IPS-18c (cell line): Measurements from ENCODE around the gene ANKRD13B.

Source experiments
- H3K4me3 ChIP-seq: 2 replicates; pipeline ENCODE4 v1.7.0; 2013; ENCODE audit warnings: low read depth, mild to moderate bottlenecking, low read length, moderate library complexity; ENCODE audit not compliant: insufficient read depth
- H3K9me3 ChIP-seq: one replicate; pipeline ENCODE4 v1.6.1; 2013; ENCODE audit warnings: mild to moderate bottlenecking, low read length, moderate library complexity; ENCODE audit not compliant: control insufficient read depth, insufficient read depth

The ANKRD13B gene

DNA sequence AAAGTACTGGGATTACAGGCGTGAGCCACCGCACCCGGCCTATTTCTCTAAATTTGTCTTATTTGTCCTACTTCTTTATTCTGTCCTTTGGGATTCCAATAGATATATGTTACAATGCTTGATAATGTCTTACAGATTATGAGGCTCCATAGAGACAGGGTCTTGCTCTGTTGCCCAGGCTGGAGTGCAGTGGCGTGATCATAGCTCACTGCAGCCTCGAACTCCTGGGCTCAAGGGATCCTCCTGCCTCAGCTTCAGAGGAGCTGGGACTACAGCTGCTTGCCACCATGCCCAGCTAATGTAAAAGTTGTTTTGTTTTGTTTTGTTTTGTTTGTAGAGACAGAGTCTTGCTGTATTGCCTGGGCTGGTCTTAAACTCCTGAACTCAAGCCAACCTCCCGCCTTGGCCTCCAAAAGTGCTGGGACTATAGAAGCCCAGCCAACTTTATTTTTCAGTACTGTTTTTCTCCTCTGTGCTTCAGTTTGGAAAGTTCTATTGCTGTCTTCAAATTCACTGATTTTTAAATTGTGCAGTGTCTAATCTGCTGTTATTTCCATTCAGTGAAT, 10.3 kb downstream of the ANKRD13B start:
- Histone ChIP-seq H3K4me3 (no peak overlapping the region), H3K9me3 (no peaks in the 10 kb centered on the region)

DNA sequence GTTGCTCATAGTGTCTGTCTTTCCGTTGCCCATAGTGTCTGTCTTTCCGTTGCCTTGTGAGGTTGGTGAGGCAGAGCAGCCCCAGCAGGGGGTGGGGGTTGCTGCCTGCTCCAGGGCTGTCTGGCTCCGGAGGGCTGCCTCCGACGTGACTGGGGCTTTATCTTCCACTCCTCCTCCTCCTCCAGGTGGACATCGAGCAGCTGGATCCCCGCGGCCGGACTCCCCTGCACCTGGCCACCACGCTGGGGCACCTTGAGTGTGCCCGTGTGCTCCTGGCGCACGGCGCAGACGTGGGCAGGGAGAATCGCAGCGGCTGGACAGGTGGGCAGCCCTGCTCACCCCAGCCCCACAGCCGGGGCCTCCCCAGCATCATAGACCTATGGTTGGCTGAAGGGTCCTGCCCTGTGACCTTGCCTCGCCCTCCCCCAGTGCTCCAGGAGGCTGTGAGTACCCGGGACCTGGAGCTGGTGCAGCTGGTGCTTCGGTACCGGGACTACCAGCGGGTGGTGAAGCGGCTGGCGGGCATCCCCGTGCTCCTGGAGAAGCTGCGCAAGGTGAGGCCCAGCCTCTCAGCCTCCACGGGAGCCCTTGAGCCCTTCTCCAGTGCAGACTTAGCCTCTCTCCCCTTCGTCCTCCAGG, 14.7 kb downstream of the ANKRD13B start:
- no peak overlapping the region for H3K4me3 ChIP-seq
- H3K9me3 ChIP-seq = peaks cover 1% of the 10 kb centered on the region

DNA sequence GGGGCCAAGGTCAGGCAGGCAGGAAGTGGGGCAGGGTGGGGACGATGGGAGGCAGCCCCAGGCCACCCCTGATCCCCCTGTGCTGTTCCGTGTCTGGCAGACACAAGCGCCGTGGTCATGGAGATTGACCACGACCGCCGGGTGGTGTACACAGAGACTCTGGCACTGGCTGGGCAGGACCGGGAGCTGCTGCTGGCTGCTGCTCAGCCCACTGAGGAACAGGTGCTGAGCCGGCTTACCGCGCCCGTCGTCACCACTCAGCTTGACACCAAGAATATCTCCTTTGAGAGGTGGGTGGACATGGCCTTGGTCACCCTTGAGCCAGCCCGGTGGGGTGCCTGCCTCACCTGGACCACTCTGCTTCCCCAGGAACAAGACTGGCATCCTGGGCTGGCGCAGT, 16.1 kb downstream of the ANKRD13B start:
- no peak overlapping the region for H3K4me3 ChIP-seq
- peaks cover 2% of the 10 kb centered on the region for H3K9me3 ChIP-seq

DNA sequence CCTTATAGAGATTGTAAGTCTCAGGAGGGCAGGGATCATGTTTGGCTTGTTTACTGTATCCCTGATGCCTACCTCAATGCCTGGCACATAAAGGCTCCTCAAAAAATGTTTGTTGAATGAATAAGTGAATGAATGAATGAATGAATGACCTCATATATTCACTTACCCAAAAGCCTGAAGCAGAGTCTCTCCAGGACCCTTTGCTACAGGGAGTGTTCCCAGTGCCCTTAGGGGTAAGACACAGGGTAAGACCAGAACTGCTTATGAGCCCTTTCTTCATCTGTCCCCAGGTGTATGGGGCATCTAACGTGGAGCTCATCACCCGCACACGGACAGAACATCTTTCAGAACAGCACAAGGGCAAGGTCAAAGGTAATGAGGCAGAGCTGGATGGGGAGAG, 17.5 kb downstream of the ANKRD13B start:
- Histone ChIP-seq H3K4me3 (no peak overlapping the region), H3K9me3 (peaks cover 2% of the 10 kb centered on the region)

DNA sequence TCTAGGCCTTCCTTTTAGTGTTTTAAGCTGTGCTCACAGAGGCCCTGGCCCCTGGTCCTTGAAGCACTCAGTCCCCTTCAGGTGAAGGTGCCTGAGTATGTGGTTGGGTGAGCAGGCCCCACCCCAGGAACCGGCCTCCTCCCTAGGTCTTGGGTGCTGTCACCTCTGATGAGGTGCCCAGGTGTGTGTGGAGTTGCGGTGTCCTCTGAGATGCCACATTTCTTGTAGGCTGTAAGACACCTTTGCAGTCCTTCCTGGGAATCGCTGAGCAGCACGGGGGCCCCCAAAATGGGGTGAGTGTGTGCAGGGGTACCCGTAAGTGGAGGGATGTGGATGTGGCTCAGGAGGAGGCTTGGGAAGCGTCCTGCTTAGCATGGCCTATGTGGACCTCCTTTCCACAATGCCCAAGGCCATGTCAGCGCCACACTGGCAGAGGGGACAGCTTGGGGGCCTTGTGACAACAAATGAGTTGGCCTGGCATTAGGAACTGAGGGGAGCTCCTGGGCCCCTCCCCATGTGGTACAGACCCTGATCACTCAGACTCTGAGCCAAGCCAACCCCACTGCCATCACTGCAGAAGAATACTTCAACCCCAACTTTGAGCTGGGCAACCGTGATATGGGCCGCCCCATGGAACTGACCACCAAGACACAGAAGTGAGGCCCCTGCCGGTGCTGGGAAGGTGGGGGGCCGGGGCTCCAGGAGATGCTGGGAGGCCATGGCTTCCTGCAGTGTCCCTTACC, 18.6 kb downstream of the ANKRD13B start:
- H3K9me3 ChIP-seq = peaks cover 4% of the 10 kb centered on the region
- no peak overlapping the region for H3K4me3 ChIP-seq

DNA sequence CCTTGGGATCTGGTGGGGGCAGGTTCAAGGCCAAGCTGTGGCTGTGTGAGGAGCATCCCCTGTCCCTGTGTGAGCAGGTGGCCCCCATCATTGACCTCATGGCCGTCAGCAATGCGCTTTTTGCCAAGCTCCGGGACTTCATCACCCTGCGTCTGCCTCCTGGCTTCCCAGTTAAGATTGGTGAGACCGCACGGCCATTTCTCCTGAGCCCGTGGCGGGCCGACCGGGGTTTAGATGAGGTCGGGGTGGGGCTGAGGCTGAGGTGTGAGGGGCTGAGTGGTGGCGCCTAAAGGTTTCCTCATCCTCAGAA, 19.1 kb downstream of the ANKRD13B start:
- H3K4me3 ChIP-seq = no peak overlapping the region
- peaks cover 4% of the 10 kb centered on the region for H3K9me3 ChIP-seq

DNA sequence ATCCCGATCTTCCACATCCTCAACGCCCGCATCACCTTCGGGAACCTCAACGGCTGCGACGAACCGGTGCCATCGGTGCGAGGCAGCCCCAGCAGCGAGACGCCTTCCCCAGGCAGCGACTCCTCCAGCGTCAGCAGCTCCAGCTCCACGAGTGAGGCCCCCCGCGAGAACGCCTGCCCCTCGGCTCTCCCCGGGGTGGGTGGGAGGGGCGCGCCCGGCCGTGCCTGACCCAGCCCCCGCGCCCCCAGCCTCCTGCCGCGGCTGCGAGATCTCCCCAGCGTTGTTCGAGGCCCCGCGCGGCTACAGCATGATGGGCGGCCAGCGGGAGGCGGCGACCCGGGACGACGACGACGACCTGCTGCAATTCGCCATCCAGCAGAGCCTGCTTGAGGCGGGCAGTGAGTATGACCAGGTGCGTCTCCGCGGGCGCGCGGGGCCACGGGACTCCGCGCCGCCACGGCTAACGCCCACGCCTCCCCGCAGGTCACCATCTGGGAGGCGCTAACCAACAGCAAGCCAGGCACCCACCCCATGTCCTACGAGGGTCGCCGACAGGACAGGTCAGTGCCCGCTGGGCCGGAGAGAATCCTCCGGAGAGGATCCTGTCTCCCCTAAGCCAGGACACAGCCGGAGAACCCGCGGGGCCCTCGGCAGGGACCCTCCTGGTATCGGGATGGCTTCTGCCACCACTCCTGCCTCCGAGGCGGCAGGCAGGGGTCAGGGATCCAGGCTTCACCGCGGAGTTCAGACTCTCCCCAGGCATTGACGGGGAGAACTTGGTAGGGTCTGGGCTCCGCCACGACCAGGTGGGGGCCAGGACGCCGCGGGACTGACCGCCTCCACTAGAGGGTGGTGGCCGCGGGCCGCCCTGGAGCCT, 19.7 kb downstream of the ANKRD13B start:
- Histone ChIP-seq H3K4me3 (no peak overlapping the region), H3K9me3 (peaks cover 4% of the 10 kb centered on the region)

DNA sequence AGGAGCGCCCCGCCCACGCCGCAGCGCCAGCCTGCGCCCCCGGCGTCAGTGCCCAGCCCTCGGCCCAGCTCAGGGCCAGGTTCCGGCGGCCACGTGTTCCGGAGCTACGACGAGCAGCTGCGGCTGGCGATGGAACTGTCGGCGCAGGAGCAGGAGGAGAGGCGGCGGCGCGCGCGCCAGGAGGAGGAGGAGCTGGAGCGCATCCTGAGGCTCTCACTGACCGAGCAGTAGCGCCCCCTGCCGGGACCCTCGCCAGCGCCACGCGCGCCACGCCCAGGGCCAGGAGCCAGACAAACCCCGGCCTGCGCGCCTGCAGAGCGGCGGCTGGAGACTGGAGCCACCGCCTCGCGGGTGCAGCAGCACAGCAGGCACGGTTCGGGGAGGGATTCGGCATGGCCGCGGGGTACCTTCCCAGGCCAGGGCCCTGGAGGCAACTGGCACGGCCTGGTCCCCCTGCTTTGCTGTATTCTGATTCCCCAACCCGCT, 20.5 kb downstream of the ANKRD13B start:
- peaks cover 4% of the 10 kb centered on the region for H3K9me3 ChIP-seq
- peak overlapping the region; percentile 44 for H3K4me3 ChIP-seq

DNA sequence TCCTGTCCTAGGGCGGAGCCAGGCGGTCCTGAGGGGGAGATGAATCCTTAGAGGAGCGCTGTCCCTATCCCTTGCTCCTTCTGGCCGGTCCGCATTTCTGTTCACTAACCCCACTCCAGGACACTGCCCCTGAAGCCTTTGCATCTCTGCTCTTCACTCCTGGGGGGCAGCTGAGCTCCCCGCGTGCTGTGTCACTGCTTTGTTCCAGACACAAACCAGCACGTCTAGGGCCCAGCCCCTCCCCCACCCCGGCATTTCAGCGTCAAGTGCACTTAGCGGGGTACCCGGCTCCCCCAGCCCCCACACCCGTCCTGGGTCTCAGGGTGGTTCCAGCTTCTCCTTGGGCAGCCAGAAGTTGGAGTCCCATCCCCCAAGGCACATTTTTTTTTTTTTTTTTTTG, 20.9 kb downstream of the ANKRD13B start:
- Histone ChIP-seq H3K9me3 (peaks cover 4% of the 10 kb centered on the region), H3K4me3 (peak overlapping the region; percentile 44)

DNA sequence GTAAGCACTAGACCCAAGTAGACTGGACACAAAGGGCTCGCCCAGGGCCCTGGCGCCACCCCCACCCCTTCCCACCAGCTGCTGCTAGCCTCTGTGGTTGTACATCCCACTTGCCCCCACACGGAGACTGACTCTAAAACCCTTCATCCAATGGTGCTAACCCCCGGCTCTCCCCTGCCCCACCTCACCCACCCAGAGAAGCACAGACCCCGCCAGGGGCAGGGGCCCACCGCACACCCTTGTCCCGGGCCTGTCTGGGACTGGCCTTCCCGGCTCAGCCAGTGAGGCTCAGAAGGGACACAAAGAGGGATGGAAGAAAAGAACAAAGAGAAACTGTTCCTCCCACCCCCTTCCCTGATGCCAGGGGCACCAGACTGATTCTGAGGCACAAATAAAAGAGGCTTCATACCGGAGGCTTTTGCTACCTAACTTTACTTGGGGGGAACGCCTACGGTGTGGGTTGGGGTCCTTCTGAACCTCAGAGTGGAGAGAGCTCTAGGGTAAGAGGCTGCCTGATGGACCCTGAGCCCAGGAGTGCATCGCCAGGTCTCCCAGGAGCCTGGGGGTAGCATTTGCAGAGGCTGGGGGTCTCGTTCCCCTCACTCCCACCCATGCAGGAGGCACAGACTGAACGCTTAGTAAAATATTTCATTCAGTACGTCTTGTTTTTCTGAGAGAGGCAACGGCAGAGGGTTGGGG, 21.6 kb downstream of the ANKRD13B start:
- H3K4me3 ChIP-seq = no peak overlapping the region

DNA sequence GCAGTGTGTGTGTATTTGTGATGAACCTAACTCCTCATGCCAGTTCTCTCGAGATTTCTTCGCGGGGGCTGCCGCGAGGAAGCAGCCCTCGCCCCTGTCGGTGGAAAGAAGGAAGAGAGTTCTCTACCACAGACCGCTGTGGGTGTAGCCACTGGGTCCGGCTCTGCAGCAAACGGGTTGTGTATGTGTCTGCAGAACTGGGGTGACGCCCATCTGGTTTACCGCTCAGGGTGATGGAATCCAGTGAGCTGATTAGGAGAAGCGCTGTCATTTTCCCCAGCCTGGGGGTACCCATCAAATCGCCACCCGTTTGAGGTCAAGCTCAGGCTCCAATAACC, 22.1 kb downstream of the ANKRD13B start:
- Histone ChIP-seq H3K9me3 (peaks cover 4% of the 10 kb centered on the region), H3K4me3 (peak overlapping the region; percentile 34; the same call in 1 of the 2 replicates)

More for the DNA sequence above, 21.6 kb downstream of the ANKRD13B start:
- H3K9me3 ChIP-seq = peaks cover 4% of the 10 kb centered on the region

DNA sequence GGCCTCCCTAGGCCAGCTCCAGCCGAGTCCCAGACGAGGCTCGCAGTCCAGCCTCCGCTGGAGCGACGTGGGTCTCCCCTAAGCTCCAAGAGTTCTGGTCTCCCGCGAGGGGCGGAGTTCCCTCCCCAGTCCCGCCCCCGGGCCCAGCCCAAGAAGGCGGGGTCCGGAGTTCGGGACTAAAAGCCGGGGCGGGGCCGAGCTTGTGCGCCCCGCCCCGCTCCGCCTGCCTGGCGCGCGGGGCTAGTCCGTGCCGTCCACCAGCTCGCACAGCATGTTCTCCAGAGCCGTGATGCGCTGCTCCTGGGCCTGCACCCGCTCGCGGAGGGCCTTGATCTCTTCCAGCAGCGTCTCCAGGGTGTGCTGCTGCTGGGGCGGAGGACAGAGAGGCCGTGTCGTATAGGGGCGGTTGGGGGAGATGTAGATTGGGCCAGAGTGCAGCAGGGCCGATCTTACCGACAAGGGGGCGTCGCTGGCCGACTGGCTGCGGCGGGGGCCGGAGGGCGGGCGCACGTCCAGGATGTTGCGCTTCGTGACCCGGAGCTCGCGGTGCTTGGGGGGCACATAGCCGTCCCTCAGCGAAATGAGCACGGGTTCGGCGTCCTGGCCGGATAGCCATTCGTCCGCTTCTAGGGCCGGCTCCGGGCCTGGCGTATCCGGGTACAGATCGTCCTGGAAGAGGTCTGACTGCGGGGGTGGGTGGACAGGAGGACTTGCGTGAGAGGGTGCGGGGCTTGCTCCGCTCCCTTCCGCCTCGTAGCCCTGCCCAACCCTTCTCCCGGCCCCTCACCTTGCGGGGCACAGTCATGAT, 22.8 kb downstream of the ANKRD13B start:
- Histone ChIP-seq H3K4me3 (peak overlapping the region; percentile 67), H3K9me3 (peaks cover 4% of the 10 kb centered on the region)

DNA sequence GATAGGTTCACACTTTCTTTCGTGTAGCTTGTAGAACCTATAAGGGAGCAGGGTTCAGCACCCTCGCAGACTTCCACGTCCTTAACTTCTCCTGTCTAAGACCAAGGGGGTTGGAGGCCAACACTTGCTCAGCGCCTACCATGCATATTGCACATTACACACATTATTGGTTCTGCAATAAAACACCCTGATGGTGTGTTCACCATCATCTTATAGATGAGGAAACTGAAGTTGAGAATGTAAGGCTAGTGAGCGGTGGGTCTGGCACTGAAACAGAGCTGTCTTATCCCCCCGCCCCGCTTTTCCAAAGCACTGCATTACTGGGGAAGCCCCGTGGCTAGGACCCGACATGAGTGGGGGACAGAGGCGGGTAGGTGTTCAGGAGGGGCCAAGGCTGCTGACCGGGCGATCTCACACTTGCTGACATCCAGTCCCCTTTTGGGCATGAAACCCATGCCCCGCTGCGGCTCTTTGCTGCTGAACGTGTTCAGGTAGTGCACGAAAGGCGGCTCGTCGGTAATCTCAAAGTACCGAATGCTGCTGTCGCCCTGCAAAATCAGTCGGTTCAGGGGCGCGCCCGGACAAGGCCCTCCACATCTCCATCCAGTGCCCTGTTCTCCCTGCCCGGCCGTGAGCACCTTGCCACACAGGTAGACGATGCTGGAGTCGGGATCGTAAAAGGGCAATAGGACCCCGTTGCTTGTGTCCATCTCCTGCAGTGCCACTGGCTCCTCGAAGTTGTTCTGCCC, 23.5 kb downstream of the ANKRD13B start:
- Histone ChIP-seq H3K4me3 (peak overlapping the region; percentile 67), H3K9me3 (peaks cover 4% of the 10 kb centered on the region)

DNA sequence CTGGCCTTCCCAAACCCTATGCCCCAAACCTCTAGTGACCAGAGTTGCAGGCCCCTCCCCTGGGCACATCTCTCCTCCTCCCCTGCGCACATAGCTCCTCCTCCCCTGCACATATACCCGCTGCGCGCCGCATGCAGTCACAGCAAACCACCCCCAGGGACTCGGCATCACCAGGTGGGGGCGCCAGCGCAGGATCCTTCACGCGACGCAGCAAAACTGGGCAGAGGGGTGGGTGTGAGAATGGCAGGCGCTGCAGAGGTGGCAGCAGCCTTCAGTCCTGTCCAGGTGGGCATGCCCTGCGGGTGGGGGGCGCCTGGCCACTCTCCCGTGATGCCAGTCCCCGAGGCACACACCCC, 24.2 kb downstream of the ANKRD13B start:
- peaks cover 4% of the 10 kb centered on the region for H3K9me3 ChIP-seq
- peak overlapping the region; percentile 67; the same call in 1 of the 2 replicates for H3K4me3 ChIP-seq

DNA sequence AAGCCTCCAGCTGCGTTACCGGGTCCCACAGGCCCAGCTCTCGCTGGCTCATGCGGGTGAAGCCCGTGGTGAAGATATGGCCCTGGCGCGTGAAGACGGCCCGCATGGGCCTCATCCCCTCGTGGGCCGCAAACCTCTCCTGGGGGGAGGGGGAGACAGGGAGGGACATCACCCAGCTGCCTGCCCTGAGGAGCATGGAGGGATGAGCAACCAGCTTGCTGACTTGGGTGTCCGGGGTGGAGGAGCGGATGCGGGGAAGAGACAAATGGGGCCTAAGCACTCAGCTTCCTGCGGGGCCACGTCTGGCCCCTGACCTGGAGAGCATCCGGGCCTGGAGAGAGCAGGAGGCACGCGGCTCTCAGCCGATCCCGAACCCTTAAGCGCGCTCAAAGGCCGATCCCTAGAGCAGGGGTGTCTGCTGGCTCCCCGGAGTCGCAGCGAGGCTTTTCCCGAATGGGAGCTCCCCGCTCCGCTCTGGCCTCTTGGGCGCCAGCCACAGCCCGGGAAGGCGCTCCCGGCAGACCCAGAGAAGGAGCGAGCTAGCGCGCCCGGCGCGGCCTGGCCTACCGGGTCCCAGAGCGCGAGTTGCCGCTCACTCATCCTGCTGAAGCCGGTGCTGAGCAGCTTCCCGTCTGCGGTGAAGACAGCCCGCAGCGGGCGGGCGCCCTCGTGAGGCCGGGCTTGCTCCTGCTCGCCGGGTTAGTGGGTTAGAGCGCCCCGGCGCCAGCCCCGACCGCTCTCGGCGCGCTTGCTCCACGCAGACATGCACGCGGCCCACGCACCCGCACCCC, 24.7 kb downstream of the ANKRD13B start:
- peak overlapping the region; percentile 53 for H3K4me3 ChIP-seq
- peaks cover 3% of the 10 kb centered on the region for H3K9me3 ChIP-seq
